Activated CD8-positive, alpha-beta memory T cell treated with anti-CD3 and anti-CD28 coated beads for 4 hours (primary cell): Measurements from ENCODE around the gene ANKS1B.
"Not testable (repeated sequence)": the region's sequence is repeated elsewhere in the genome, so short reads cannot be mapped to it uniquely, and the experiment has no call there.

Experiments
- DNase-seq, 2 donors: peaks; one replicate each; pipeline ENCODE4 v3.0.0-alpha.2; 2020; ENCODE audit warnings: low read depth in 2 of 2

The ANKS1B gene

GRCh38 chr12:99271071-99271470 is 713.7 kb downstream of the ANKS1B start:
- no peak for DNase-seq

DNA sequence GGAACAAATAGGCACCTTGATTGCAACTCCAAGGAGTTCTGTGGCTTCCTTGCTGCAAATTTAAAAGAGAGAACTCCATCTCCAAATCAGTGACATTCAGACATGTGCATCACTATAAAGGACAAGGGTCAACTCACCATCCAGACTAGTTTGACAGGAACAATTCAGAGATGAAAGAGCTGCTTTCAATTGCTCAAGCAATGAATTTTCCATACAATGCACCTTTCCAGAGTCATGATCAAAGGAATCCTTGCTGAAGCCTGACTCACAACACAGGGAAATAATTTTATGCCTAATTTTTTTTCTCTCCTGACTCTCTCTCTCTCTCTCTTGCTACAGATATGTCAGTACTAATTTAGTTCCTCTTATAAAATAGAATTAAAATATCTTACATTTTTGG is 717.7 kb downstream of the ANKS1B start:
- DNase-seq = no peak

GRCh38 chr12:99265648-99266047 is 719.1 kb downstream of the ANKS1B start:
- no peak for DNase-seq

DNA sequence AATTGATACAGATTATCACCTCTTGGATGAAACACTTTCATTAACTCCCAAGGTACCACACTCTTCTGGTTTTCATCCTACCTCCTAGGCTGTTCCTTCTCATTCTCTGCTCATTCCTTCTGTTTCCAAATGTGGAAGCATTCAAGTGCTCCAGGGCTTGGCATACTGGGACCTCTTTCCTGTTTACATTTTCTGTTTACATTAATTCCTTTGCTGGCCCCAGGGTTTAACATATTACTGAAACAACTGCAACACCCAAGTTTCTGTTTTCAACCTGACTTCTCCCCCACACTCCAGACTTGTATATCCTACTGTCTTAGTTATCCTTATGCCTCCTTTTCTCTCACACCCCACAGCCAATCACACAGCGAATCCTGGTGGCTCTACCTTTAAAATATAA is 723.5 kb downstream of the ANKS1B start:
- no peak for DNase-seq

DNA sequence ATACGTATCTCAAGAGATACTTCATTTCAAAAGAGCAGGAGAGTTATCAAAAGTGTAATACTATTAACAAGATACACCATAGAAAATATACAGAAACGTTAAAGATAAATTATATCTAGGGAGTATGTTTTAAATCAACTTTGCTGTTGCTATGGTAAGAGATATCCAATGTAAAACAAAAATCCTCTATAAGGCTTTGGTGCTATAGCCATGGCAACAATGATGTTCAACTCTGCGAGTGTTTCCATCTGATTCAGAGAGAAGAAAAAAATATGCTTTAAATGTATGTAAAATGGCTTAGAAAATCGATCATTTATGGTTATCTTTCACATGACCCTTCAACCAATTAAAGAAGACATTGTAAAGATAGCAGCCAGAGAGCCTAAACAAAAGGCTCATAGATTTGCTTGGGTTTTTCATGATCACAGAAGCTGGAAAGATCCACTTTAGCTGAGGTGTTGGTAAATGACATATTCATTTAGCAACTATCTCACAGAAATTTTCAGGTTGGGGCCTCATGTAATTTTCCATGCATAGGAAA is 724.2 kb downstream of the ANKS1B start:
- DNase-seq = no peak

GRCh38 chr12:99259040-99259934 is 725.4 kb downstream of the ANKS1B start:
- no peak for DNase-seq

GRCh38 chr12:99257672-99258071 is 727.1 kb downstream of the ANKS1B start:
- no peak for DNase-seq

DNA sequence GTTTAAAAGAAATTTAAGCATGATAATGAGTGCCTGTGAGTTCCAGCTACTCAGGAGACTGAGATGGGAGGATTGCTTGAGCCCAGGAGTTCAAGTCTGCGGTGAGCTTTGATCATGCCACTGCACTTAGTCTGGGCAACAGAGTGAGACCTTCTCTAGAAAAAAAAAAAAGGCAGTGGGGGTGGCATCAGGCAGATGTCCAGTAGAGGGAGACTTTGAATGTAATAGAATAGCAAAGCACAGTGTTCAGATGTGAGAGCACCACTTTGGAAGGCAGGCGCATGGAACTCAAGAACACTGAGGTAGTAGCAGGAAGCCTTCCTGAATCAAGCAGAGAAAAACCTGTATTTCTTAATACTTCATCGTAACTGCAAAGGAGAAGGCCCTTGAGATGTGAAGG is 731.7 kb downstream of the ANKS1B start:
- no peak for DNase-seq

DNA sequence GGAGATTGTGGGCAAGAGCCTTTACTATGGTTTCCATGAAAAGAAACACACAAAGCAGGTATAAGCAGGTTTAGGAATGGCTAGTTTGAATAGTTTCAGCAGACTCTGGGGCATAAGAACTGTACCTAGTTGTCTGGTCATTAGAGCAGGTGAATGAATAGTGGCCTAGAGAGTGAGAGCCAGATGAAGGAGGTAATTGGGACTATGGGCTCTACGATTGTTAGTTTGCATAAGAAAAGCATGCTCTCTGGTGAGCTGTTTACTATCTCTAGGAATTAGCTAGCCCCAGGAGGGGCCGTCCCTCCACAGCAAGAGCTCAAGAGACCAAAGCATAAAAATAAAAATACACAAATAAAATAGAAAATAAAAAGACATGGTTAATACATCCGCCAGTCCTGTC is 734.6 kb downstream of the ANKS1B start:
- DNase-seq = no peak

GRCh38 chr12:99249543-99249942 is 735.2 kb downstream of the ANKS1B start:
- DNase-seq = no peak

- not testable (repeated sequence) for DNase-seq
Measured at GRCh38 chr12:99237907-99238538, 746.7 kb downstream of the ANKS1B start.

- DNase-seq = no peak
Measured at GRCh38 chr12:99235381-99235780, 749.4 kb downstream of the ANKS1B start.

GRCh38 chr12:99234702-99235101 is 750.0 kb downstream of the ANKS1B start:
- DNase-seq = no peak

GRCh38 chr12:99232324-99232723 is 752.4 kb downstream of the ANKS1B start:
- DNase-seq = no peak

DNA sequence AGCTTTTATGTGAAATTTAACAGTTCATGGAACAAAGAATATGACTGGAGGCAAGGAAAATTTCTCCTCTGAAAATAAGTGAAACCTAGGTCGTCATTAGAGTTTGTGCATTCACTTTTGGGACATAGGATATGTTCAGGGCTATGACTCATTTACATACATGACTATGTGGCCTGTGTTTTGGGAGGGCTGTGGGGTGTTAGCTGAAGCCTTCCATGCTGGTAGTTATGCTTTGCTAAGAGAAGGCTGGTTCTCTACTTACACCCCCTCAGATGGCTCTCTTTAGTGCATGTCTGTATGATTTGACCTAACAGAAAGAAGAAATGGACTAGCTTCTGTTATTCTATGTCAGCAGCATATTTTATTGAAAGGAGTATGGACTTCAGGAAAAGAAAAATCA is 753.7 kb downstream of the ANKS1B start:
- no peak for DNase-seq

DNA sequence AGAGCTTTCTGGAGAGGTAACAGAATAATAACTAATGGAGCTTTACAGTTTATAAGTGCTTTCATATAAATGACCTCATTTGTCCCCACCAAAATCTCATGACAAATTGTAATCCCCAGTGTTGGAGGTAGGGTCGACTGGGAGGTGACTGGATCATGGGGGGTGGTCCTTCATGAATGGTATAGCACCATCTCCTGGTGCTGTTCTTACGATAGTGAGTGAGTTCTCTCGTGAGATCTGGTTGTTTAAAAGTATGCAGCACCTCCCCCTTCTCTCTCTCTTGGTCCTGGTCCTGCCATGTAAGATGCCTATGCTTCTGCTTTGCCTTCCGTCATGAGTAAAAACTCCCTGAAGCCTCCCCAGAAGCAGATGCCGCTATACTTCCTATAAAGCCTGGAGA is 760.5 kb downstream of the ANKS1B start:
- no peak for DNase-seq

DNA sequence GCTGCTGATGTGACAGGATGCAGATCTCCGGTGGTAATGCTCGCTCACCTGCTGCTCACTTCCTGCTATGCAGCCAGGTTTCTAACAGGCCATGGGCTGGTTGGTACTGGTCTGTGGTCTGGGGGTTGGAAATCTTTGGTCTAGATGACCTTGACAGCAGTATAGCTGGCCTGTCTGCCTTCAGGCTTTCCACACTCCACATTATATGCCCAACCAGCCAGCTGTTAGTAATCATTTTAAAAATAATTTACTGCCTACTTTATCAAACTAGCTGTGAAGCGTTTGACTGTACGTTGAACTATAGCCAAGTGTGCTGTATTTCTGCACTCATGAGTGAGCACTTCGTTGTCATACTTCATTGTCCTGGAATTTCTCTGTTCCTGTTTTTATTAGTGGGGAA is 761.2 kb downstream of the ANKS1B start:
- no peak for DNase-seq

DNA sequence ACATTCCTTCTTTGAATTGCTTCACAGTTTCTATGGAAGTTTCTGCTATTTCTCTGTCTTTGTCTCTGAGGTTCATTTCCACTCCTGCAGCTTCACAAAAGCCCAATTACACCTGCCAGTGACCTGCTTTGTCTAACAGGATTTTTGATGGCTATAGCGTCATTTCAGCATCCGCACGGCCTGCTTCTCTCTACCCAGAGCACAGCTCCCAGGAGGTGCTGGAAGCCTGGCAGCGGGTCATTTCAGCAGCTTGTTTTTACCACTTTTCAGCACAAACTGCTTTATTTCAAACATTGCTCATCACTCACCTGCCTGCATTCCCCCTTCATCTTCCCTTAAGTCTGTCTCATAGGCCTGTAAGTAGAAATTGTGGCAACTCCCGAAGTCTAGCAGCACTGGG is 771.7 kb downstream of the ANKS1B start:
- no peak for DNase-seq

DNA sequence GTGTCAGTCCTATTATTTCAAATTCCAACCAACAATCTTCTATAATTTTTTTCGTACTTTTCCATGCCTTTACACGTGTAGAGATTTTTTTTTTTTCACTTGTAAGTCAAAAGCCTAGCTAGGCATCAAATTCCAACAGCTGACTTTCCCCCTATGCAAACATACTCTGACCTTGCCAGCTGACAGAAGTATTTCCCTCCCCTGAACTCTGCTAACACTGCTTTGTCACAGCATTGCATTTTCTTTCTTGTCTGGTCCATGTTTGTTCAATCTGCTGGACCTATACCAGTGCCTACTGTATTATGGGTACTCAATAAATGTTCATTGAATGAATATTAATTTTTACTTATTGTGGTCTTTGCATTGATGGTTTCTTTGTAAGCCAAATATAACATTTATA is 772.5 kb downstream of the ANKS1B start:
- DNase-seq = no peak

- DNase-seq = no peak
Measured at GRCh38 chr12:99205111-99205510, 779.6 kb downstream of the ANKS1B start.

DNA sequence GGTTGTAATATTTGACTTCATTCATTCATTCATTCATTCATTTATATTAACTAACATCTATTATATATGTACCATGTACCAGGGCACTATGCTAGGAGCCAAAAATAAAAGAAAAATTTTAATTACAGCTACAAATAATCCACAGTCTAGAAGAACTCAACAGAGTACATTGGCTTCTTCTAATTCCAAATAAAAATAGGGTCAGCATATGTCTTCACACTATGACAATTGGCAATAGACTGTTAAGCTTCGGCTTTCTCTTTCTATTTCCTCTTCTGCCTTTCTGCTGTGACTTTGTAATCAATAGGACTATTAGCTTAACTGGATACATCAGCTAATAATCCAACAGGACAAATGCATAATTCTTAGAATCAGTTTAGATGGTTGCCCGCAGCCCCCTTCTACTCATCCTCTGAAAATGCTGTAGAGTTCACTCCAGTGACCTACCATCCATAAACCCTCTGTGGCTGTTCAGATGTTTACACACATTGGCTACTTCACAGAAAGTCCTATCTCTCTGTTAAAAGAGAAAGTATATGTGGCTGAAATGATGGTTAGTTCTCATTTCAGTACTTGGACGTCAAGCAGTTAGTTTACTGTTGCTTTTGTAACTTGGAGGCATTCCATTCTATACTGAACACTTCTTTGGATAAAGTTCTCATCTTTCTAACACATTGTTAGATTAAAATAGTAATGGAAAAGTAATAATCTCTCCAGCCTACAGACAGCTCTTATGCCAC is 782.7 kb downstream of the ANKS1B start:
- DNase-seq = no peak

DNA sequence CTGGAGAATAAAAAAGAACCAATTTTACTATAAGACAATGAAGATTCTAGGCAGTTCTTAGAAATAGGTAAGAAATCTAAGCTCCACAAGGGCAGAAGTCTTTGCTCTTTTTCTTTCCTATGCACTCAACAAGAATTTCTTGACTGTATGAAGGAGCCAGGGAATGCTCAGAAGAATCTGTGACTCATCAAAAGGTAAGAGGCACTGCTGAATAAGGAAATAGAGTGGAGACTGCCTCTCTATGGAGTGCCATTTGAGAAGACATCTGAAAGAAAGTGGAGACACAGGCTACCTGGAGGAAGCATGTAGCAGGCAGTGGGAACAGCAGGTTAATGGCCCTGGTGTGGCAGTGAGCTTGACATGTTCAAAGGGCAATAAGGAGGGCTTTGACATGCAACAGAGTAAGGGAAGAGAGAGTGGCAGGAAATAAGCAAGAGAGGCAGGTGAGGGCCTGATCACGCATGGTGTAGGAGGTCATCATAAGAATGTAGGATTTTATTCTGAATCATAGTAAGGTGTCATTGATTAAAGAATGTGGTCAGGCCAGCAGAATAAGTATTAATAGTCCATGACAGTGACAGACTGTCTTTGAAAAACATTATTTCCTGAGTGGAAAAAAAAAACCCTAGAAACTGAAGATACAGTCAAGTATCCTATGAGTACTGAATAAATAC is 783.9 kb downstream of the ANKS1B start:
- DNase-seq = no peak
